Fibroblast of lung (primary cell): Measurements from ENCODE around the gene SLC10A1.

Source experiments
- EZH2 ChIP-seq: IDR thresholded peaks from 2 replicates; pipeline ENCODE4 v1.5.1; 2012; ENCODE audit warnings: low read length, control low read depth, mild to moderate bottlenecking; ENCODE audit errors: missing control alignments
- TF ChIP-seq, protein P1 (sequence below), 2 donors: IDR thresholded peaks in 1 of 2; conservative IDR thresholded peaks in 1 of 2; 1 replicate in 1 of 2; 2 replicates in 1 of 2; pipeline ENCODE4 v1.5.1; 2011 to 2012; ENCODE audit warnings: low read length in 2 of 2, control low read depth in 1 of 2, inconsistent platforms in 1 of 2, low read depth in 1 of 2, mild to moderate bottlenecking in 1 of 2

DNA sequence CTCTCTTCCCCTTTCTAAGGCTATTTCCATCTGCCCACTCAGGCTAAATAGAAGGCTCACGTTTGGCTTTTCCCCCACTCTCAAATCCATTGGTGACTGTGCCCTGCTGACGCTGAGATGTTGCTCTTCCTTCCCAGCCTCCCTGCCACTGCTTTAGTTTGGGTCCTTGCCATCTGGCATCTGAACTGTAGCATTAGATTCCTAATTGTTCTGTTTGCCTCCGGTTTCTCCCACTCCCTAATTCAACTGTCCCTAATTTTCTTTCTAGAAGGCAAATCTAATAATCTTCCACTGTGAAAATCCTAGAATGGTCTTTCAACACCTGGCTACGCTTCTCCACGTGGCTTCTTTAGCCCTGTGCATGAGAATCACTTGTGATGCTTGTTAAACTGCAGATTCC, 44.6 kb upstream of the SLC10A1 start:
- TF ChIP-seq, protein P1, sequence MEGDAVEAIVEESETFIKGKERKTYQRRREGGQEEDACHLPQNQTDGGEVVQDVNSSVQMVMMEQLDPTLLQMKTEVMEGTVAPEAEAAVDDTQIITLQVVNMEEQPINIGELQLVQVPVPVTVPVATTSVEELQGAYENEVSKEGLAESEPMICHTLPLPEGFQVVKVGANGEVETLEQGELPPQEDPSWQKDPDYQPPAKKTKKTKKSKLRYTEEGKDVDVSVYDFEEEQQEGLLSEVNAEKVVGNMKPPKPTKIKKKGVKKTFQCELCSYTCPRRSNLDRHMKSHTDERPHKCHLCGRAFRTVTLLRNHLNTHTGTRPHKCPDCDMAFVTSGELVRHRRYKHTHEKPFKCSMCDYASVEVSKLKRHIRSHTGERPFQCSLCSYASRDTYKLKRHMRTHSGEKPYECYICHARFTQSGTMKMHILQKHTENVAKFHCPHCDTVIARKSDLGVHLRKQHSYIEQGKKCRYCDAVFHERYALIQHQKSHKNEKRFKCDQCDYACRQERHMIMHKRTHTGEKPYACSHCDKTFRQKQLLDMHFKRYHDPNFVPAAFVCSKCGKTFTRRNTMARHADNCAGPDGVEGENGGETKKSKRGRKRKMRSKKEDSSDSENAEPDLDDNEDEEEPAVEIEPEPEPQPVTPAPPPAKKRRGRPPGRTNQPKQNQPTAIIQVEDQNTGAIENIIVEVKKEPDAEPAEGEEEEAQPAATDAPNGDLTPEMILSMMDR (conservative IDR thresholded peaks at IDR 0.05 in 1 of 2, IDR thresholded peaks at IDR 0.05 in 1 of 2; ENCODE audit: low read depth in 1 of 2, low read length in 2 of 2), result no peak
- TF ChIP-seq EZH2, result no peak
